Measurements from ENCODE around the gene STX10. TPM values are rescaled to one million over a fixed set of nuclear protein-coding genes. Genes with fewer than 3 reads are reported as not detected.
A peak's percentile ranks its signal among the peaks of the same experiment; 100 is the strongest.

The STX10 gene
- total RNA-seq, 1 donor from 2014 or later, result 36.5 TPM

DNA sequence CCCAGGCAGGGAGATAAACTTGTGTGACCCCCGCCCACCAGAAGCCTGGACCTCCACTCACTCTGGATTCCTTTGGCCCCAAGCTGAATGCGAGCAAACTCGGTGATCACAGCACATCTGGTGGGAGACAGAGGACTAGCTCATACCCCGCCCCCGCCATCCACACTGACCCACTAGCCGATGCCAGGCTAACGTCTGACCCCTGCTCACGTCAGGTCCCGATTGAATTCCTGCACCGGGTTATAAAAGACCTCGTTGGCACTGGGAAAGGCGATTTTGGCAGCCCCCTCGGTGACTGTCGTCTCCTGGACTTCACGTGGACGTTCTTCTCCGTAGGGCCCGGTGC is 34.3 kb downstream of the STX10 start:
- Mint-ChIP-seq H3K4me3 (peak overlapping the region; percentile 99), H3K36me3 (peaks cover 6% of the 10 kb centered on the region), H3K4me1 (peaks cover 36% of the 10 kb centered on the region), H3K27ac (no peak overlapping the region), H3K27me3 (ENCODE audit: insufficient read depth, low read depth) (peaks cover 6% of the 10 kb centered on the region), H3K9me3 (no peaks in the 10 kb centered on the region)
- peaks cover 22% of the 10 kb centered on the region for H3K4me1 ChIP-seq
- H2AFZ ChIP-seq (replicated peaks), result peak overlapping the region; percentile 35
- DNase-seq (ENCODE audit: low spot score), result peak; percentile 44
- no peaks in the 10 kb centered on the region for H3K27me3 ChIP-seq
- H3F3A ChIP-seq (ENCODE audit: low read depth), result peaks cover 14% of the 10 kb centered on the region
- H3K4me2 ChIP-seq, result peak overlapping the region; percentile 94
- H3K79me2 ChIP-seq (ENCODE audit: low read depth), result peaks cover 51% of the 10 kb centered on the region
- H3K27ac ChIP-seq, result no peak overlapping the region
- no peaks in the 10 kb centered on the region for H3K36me3 ChIP-seq
- H3K4me3 ChIP-seq, result peak overlapping the region; percentile 63
- peaks cover 25% of the 10 kb centered on the region for H4K20me1 ChIP-seq (ENCODE audit: low read depth)
- peak overlapping the region; percentile 78 for H3K9ac ChIP-seq
- TF ChIP-seq EZH2phosphoT487 (IDR thresholded peaks at IDR 0.05) (no peak), EZH2 (IDR thresholded peaks at IDR 0.05) (no peak)
- TF ChIP-seq, protein P1, sequence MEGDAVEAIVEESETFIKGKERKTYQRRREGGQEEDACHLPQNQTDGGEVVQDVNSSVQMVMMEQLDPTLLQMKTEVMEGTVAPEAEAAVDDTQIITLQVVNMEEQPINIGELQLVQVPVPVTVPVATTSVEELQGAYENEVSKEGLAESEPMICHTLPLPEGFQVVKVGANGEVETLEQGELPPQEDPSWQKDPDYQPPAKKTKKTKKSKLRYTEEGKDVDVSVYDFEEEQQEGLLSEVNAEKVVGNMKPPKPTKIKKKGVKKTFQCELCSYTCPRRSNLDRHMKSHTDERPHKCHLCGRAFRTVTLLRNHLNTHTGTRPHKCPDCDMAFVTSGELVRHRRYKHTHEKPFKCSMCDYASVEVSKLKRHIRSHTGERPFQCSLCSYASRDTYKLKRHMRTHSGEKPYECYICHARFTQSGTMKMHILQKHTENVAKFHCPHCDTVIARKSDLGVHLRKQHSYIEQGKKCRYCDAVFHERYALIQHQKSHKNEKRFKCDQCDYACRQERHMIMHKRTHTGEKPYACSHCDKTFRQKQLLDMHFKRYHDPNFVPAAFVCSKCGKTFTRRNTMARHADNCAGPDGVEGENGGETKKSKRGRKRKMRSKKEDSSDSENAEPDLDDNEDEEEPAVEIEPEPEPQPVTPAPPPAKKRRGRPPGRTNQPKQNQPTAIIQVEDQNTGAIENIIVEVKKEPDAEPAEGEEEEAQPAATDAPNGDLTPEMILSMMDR (IDR thresholded peaks at IDR 0.05), result no peak
- no peaks in the 10 kb centered on the region for H3K9me3 ChIP-seq (ENCODE audit: low read depth)

GRCh38 chr19:13112555-13112954 is 37.6 kb downstream of the STX10 start:
- DNase-seq (ENCODE audit: low spot score), result no peak
- no peak overlapping the region for H3K4me3 ChIP-seq
- Mint-ChIP-seq H3K36me3 (peaks cover 4% of the 10 kb centered on the region), H3K9me3 (no peaks in the 10 kb centered on the region), H3K27me3 (ENCODE audit: insufficient read depth, low read depth) (no peaks in the 10 kb centered on the region), H3K4me3 (no peak overlapping the region), H3K4me1 (peaks cover 16% of the 10 kb centered on the region), H3K27ac (no peak overlapping the region)
- H3K4me1 ChIP-seq, result peaks cover 7% of the 10 kb centered on the region
- no peak overlapping the region for H3K27ac ChIP-seq
- no peaks in the 10 kb centered on the region for H4K20me1 ChIP-seq (ENCODE audit: low read depth)
- no peaks in the 10 kb centered on the region for H3K27me3 ChIP-seq
- H2AFZ ChIP-seq (replicated peaks), result no peak overlapping the region
- no peak overlapping the region for H3K9ac ChIP-seq
- H3K79me2 ChIP-seq (ENCODE audit: low read depth), result peaks cover 23% of the 10 kb centered on the region
- no peak for TF ChIP-seq EZH2 (IDR thresholded peaks at IDR 0.05)
- TF ChIP-seq EZH2phosphoT487 (IDR thresholded peaks at IDR 0.05), result no peak
- TF ChIP-seq, protein P1 (IDR thresholded peaks at IDR 0.05), result no peak
- H3F3A ChIP-seq (ENCODE audit: low read depth), result peaks cover 12% of the 10 kb centered on the region
- no peak overlapping the region for H3K4me2 ChIP-seq
- H3K36me3 ChIP-seq, result no peaks in the 10 kb centered on the region
- H3K9me3 ChIP-seq (ENCODE audit: low read depth), result no peaks in the 10 kb centered on the region

DNA sequence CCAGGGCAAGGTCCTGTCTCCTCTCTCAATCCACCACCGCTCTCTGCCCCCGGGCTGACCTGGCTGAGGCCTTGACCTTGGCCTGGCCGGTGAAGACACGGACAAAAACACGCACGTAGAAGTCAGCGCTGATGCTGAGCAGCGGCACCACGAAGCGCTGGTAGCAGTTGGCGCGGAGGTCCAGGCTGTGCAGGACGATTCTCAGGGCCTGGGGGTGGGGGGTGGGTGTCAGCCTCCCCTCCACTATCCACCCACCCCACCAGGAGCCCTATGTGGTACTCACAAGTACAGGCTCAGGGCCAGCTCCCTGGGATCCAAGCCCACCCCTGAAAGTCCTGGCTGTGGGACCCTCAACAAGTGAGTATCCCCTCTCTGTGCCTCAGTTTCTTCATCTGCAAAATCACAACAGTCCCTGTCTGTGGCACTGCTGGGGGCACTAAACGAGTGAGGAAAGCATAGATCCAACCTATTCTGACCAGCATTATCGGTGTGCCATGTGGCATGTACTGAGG is 40.0 kb downstream of the STX10 start:
- no peaks in the 10 kb centered on the region for H3K4me1 ChIP-seq
- H3K4me2 ChIP-seq, result no peak overlapping the region
- no peaks in the 10 kb centered on the region for H3K27me3 ChIP-seq
- H3K4me1 Mint-ChIP-seq, result no peaks in the 10 kb centered on the region
- no peak overlapping the region for H2AFZ ChIP-seq (replicated peaks)
- no peak overlapping the region for H3K4me3 ChIP-seq
- no peaks in the 10 kb centered on the region for H4K20me1 ChIP-seq (ENCODE audit: low read depth)
- H3K9me3 Mint-ChIP-seq, result no peaks in the 10 kb centered on the region
- no peaks in the 10 kb centered on the region for H3K36me3 ChIP-seq
- no peaks in the 10 kb centered on the region for H3K27me3 Mint-ChIP-seq (ENCODE audit: insufficient read depth, low read depth)
- no peak overlapping the region for H3K4me3 Mint-ChIP-seq
- H3K36me3 Mint-ChIP-seq, result peaks cover 4% of the 10 kb centered on the region
- H3K9ac ChIP-seq, result no peak overlapping the region
- no peak overlapping the region for H3K27ac Mint-ChIP-seq
- no peaks in the 10 kb centered on the region for H3K9me3 ChIP-seq (ENCODE audit: low read depth)
- DNase-seq (ENCODE audit: low spot score), result no peak
- peaks cover 10% of the 10 kb centered on the region for H3K79me2 ChIP-seq (ENCODE audit: low read depth)
- TF ChIP-seq EZH2phosphoT487 (IDR thresholded peaks at IDR 0.05), result no peak
- H3K27ac ChIP-seq, result no peak overlapping the region
- no peaks in the 10 kb centered on the region for H3F3A ChIP-seq (ENCODE audit: low read depth)

- TF ChIP-seq EZH2phosphoT487 (IDR thresholded peaks at IDR 0.05), result no peak
- no peak for TF ChIP-seq EZH2 (IDR thresholded peaks at IDR 0.05)
- TF ChIP-seq, protein P1 (IDR thresholded peaks at IDR 0.05), result no peak
- Histone ChIP-seq H3K4me1 (no peaks in the 10 kb centered on the region), H3K9ac (no peak overlapping the region), H3F3A (ENCODE audit: low read depth) (peaks cover 3% of the 10 kb centered on the region), H3K4me3 (no peak overlapping the region), H3K9me3 (ENCODE audit: low read depth) (no peaks in the 10 kb centered on the region), H3K4me2 (no peak overlapping the region), H4K20me1 (ENCODE audit: low read depth) (peaks cover 6% of the 10 kb centered on the region), H3K27me3 (no peaks in the 10 kb centered on the region), H3K79me2 (ENCODE audit: low read depth) (peaks cover 4% of the 10 kb centered on the region), H3K27ac (no peak overlapping the region), H3K36me3 (no peaks in the 10 kb centered on the region), H2AFZ (replicated peaks) (no peak overlapping the region)
- DNase-seq (ENCODE audit: low spot score), result no peak
- no peaks in the 10 kb centered on the region for H3K9me3 Mint-ChIP-seq
- peaks cover 4% of the 10 kb centered on the region for H3K36me3 Mint-ChIP-seq
- no peaks in the 10 kb centered on the region for H3K4me1 Mint-ChIP-seq
- H3K27ac Mint-ChIP-seq, result no peak overlapping the region
- H3K27me3 Mint-ChIP-seq (ENCODE audit: insufficient read depth, low read depth), result no peaks in the 10 kb centered on the region
- no peak overlapping the region for H3K4me3 Mint-ChIP-seq
Measured at GRCh38 chr19:13109361-13110098, 40.6 kb downstream of the STX10 start.
